ENCODE results near the gene BCL2L15.

The BCL2L15 gene

GRCh38 chr1:113904674-113905434 lies 17.5 kb upstream of the BCL2L15 start, which contains the start of the genes AP4B1 and DCLRE1B:
AP4B1 (minus strand) TSS chr1:113904799; CDS start chr1:113904717, 82 bp downstream.
DCLRE1B (plus strand) TSS chr1:113905326; CDS start chr1:113905587, 261 bp downstream.
- H3K4me1 ChIP-seq (ENCODE audit: control insufficient read depth, insufficient read depth, low read length) = no peaks in the 10 kb centered on the region
- ChIA-PET CTCF (interaction anchor here (0.6 to 2.1 kb wide), 7 partner anchors 9 to 445 kb away, joined by 3 to 17 read pairs (median 3); partner anchors contain the start of gene HIPK1), POLR2A (interaction anchor here (0.7 to 4.9 kb wide), 9 partner anchors 11 to 1210 kb away, joined by 3 to 84 read pairs (median 4); partner anchors contain the start of genes HIPK1 and RSBN1)
- peak within 1 kb of the TSS; percentile 69 for H3K4me3 ChIP-seq (ENCODE audit: low read depth, low read length)
- no peaks in the 10 kb centered on the region for H3K9me3 ChIP-seq (ENCODE audit: control insufficient read depth, insufficient read depth, low read depth, low read length)
- peaks cover 9 to 64% of the 10 kb centered on the region in 2 experiments for H3K36me3 ChIP-seq (ENCODE audit: control insufficient read depth in 2 of 2, insufficient read depth in 1 of 2, low read length in 2 of 2)
- peak within 1 kb of the TSS; percentile 75 for H3K27ac ChIP-seq (ENCODE audit: extremely low read depth, low read depth, low read length)
- TF ChIP-seq ZNF561 (tag by site-specific recombination; IDR thresholded peaks at IDR 0.05; ENCODE audit: borderline replicate concordance) (peak; percentile 87), KLF9 (tag by site-specific recombination; IDR thresholded peaks at IDR 0.05; ENCODE audit: low read depth) (peak; percentile 65), ZNF623 (tag by site-specific recombination; IDR thresholded peaks at IDR 0.05) (0 out of 2 replicates have a peak, but pooled peaks have one; percentile 33), ZNF580 (tag by site-specific recombination; IDR thresholded peaks at IDR 0.05) (peak; percentile 5; the same call in 1 of the 2 replicates), KLF17 (tag by site-specific recombination; IDR thresholded peaks at IDR 0.05) (peak; percentile 78), ZNF19 (tag by site-specific recombination; IDR thresholded peaks at IDR 0.05; ENCODE audit: low read depth) (no peak), ZBTB26 (tag by site-specific recombination; optimal IDR thresholded peaks at IDR 0.05) (peak; percentile 100), ZNF449 (tag by site-specific recombination; IDR thresholded peaks at IDR 0.05) (peak; percentile 89), REST (tag by site-specific recombination; IDR thresholded peaks at IDR 0.05) (no peak; the same call in 1 of the 2 replicates), HIC1 (tag by site-specific recombination; IDR thresholded peaks at IDR 0.05) (peak; percentile 94), ZNF362 (tag by site-specific recombination; IDR thresholded peaks at IDR 0.05) (no peak), TRIM28 (IDR thresholded peaks at IDR 0.05; ENCODE audit: borderline replicate concordance, low read length) (peak; percentile 96), ZNF707 (tag by site-specific recombination; IDR thresholded peaks at IDR 0.05) (no peak), OSR2 (tag by site-specific recombination; IDR thresholded peaks at IDR 0.05) (peak; percentile 68; the same call in 1 of the 2 replicates), ZFP37 (tag by site-specific recombination; IDR thresholded peaks at IDR 0.05) (peak; percentile 65; the same call in 1 of the 2 replicates), ZNF274 (IDR thresholded peaks at IDR 0.05; ENCODE audit: low read length) (no peak), ZNF274 (tag by site-specific recombination; IDR thresholded peaks at IDR 0.05; ENCODE audit: borderline replicate concordance) (no peak), KLF10 (tag by site-specific recombination; IDR thresholded peaks at IDR 0.05) (peak; percentile 51; the same call in 1 of the 2 replicates), SP2 (tag by site-specific recombination; IDR thresholded peaks at IDR 0.05) (peak; percentile 99), EGR2 (tag by site-specific recombination; IDR thresholded peaks at IDR 0.05; ENCODE audit: low read depth) (peak; percentile 21; the same call in 1 of the 2 replicates), TCF7L2 (IDR thresholded peaks at IDR 0.05; ENCODE audit: borderline replicate concordance, low read depth, low read length) (peak; percentile 70; the same call in 1 of the 2 replicates), ZBTB44 (tag by site-specific recombination; IDR thresholded peaks at IDR 0.05) (peak; percentile 85), MYNN (tag by site-specific recombination; IDR thresholded peaks at IDR 0.05; ENCODE audit: borderline replicate concordance) (0 out of 2 replicates have a peak, but pooled peaks have one; percentile 27)
